Adrenal gland (tissue), 12 donors: ENCODE measurements around the gene PCDH17. TPM values are rescaled to one million over a fixed set of nuclear protein-coding genes. Genes with fewer than 3 reads are reported as not detected.

Experiments used
- DNase-seq, 7 donors: peaks; one replicate each; pipeline ENCODE4 v3.0.0-alpha.2; 2019 to 2020
- H3K27ac ChIP-seq, 5 donors: fragments of 200-600 bp; sonication (generic) in 4 of 5; 1 replicate in 3 of 5; 2 replicates in 2 of 5; pipeline versions ENCODE4 v1.5.1 to v1.8.0; 2016 to 2020; ENCODE audit warnings: mild to moderate bottlenecking in 1 of 5
- H3K27me3 ChIP-seq: fragments of 200-600 bp; 2 replicates; pipeline ENCODE4 v1.8.0; 2021
- H3K36me3 ChIP-seq, 2 donors: fragments of 200-600 bp; replicated peaks in 1 of 2; 1 replicate in 1 of 2; 2 replicates in 1 of 2; pipeline versions ENCODE4 v1.5.1 to v1.8.0; 2018 to 2022
- H3K4me1 ChIP-seq, 2 donors: fragments of 200-600 bp; replicated peaks in 1 of 2; 1 replicate in 1 of 2; 2 replicates in 1 of 2; pipeline versions ENCODE4 v1.5.1 to v1.8.0; 2018 to 2021
- H3K4me3 ChIP-seq, 4 donors: fragments of 200-600 bp; sonication (generic) in 3 of 4; one replicate each; pipeline ENCODE4 v1.5.1; 2016 to 2018
- H3K9me3 ChIP-seq, 3 donors: fragments of 200-600 bp; sonication (generic) in 1 of 3; replicated peaks in 1 of 3; 1 replicate in 2 of 3; 2 replicates in 1 of 3; pipeline versions ENCODE4 v1.5.1 to v1.8.0; 2016 to 2021
- CTCF ChIP-seq, 6 experiments: fragments of 450-650 bp in 4 of 6; fragments of 200-600 bp in 2 of 6; sonication (generic) in 1 of 6; IDR thresholded peaks; 1 replicate in 5 of 6; 2 replicates in 1 of 6; pipeline versions ENCODE4 v1.5.1 to v1.8.0; 2016 to 2021; ENCODE audit warnings: antibody characterized with exemption in 6 of 6, mild to moderate bottlenecking in 2 of 6, moderate library complexity in 1 of 6
- POLR2A ChIP-seq, 2 donors: fragments of 450-650 bp; IDR thresholded peaks; one replicate each; pipeline ENCODE4 v1.6.1; 2017; ENCODE audit warnings: antibody characterized with exemption in 2 of 2, mild to moderate bottlenecking in 2 of 2, moderate library complexity in 1 of 2
- WGBS, 4 donors: extraction: QIAGEN DNeasy Blood & Tissue Kit in 2 of 4; methylation state at CpG; one replicate each; pipeline versions ENCODE4 v1.1.5 to v1.1.7; 2013 to 2017; 5-methylcytosine and 5-hydroxymethylcytosine counted together
- intact Hi-C, 2 donors: fragments of 100-400 bp; cut with DNase I; formaldehyde crosslinking; loops; one replicate each; pipeline versions ENCODE4 v1.14.1 to v1.15.0; 2022 to 2023
- polyA plus RNA-seq, 3 donors: library from polyadenylated mRNA; stranded (reverse); fragments of 200-250 nt in 2 of 3; fragments of 350-450 nt in 1 of 3; fragmentation: Illumina TruSeq in 1 of 3; extraction: RNeasy Lipid Tissue Mini Kit (QIAGEN cat#74804) in 1 of 3; gene quantifications; one replicate each; pipeline ENCODE4 v1.2.3, GENCODE V29; 2013 to 2014
- total RNA-seq, 9 donors: library from RNA; depleted of rRNA in 4 of 9; stranded (reverse); fragments of >200 nt in 4 of 9; fragments of 120-200 nt in 1 of 9; fragmentation: NEBNext Ultra II Directional in 1 of 9; extraction: Animal tissue kit (Norgen Biotek cat#: 25700) in 1 of 9; gene quantifications; one replicate each; pipeline versions ENCODE4 v1.1.0 to v1.2.4, GENCODE V29; 2013 to 2023
- donor health status: healthy with polysubstance abuse.
- donor health status: Bipolar disorder and iron deficiency.
- donor health status: DM: yes; HTN: yes; CAD: no.
- donor health status: DM: no; HTN: no; CAD: no.
- donor health status: DM: no; HTN: no; CAD: no.
- donor health status: DM: yes; HTN: yes; CAD: no.

Gene PCDH17
- total and polyA plus RNA-seq, 12 donors = 0.47 to 12.3 (median 5.3) TPM

GRCh38 chr13:57682128-57682716 is 50.7 kb downstream of the PCDH17 start:
- intact Hi-C loops = no loop called here

GRCh38 chr13:57698851-57699250 is 67.3 kb downstream of the PCDH17 start:
- TF ChIP-seq CTCF (IDR thresholded peaks at IDR 0.05) (no peak), POLR2A (IDR thresholded peaks at IDR 0.05) (no peak)
- DNase-seq = no peak
- intact Hi-C loops = no loop called here
- H3K27me3 ChIP-seq = no peaks in the 10 kb centered on the region
- no peak overlapping the region for H3K27ac ChIP-seq
- no peak overlapping the region for H3K4me3 ChIP-seq
- no peaks in the 10 kb centered on the region for H3K4me1 ChIP-seq
- WGBS, 4 donors = 65 to 76% (median 69%) methylated on average over 4 of the region's 4 CpGs
- no peaks in the 10 kb centered on the region for H3K36me3 ChIP-seq
- no peaks in the 10 kb centered on the region for H3K9me3 ChIP-seq

More at GRCh38 chr13:57682128-57682716, 50.7 kb downstream of the PCDH17 start:
- H3K4me1 ChIP-seq = no peaks in the 10 kb centered on the region
- H3K36me3 ChIP-seq = no peaks in the 10 kb centered on the region
- no peak for DNase-seq
- WGBS, 4 donors = 62 to 74% (median 66%) methylated on average over 4 of the region's 4 CpGs
- no peaks in the 10 kb centered on the region for H3K27me3 ChIP-seq
- H3K9me3 ChIP-seq = no peaks in the 10 kb centered on the region
- no peak overlapping the region for H3K4me3 ChIP-seq
- no peak overlapping the region for H3K27ac ChIP-seq
- TF ChIP-seq POLR2A (IDR thresholded peaks at IDR 0.05) (no peak), CTCF (IDR thresholded peaks at IDR 0.05) (no peak)

DNA sequence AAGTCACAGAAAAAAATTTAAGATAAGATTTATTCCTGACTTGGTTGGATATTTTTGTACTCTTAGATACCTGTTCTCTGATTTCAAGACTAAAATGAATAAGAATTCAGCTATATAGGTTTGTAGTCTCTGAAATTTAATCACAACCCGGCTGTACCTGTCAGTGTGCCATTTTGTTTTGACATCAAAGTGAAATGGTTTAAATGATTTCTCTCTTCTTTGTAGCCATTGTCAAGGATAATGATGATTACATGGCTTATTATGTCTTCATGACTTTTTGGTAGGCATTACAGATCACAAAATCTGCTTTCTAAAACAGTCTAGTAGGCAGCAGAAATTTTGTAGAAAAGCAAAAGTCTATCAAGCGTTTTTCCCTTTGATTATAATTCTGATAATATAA is 72.5 kb downstream of the PCDH17 start:
- TF ChIP-seq CTCF (IDR thresholded peaks at IDR 0.05) = no peak
- TF ChIP-seq POLR2A (IDR thresholded peaks at IDR 0.05) = no peak
- Histone ChIP-seq H3K4me3 (no peak overlapping the region), H3K4me1 (no peaks in the 10 kb centered on the region), H3K27me3 (no peaks in the 10 kb centered on the region), H3K36me3 (no peaks in the 10 kb centered on the region), H3K9me3 (no peaks in the 10 kb centered on the region), H3K27ac (no peak overlapping the region)
- intact Hi-C loops = no loop called here
- DNase-seq = no peak
- 74 to 85% (median 83%) methylated on average over 2 of the region's 2 CpGs for WGBS, 4 donors

DNA sequence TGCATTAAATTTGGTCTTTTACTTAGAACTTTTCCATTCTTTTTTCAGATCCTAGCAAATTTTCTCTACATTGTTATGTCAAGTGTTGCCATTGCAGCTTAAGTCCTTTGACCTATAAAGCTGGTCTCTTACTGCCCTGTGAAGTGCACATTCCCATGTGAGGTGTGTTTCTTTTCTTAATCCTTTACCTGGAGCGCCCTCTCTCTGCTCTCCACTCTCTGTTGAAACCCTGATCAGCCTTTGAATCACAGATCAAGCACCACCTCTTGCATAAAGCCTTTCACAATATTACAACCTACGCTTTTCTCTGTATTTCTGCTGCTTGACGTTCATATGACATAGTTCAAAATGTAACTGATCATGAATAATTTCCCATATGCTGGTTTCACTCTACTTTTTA is 84.8 kb downstream of the PCDH17 start:
- H3K4me1 ChIP-seq = no peaks in the 10 kb centered on the region
- no peak for DNase-seq
- intact Hi-C loops = no loop called here
- TF ChIP-seq POLR2A (IDR thresholded peaks at IDR 0.05) = no peak
- H3K36me3 ChIP-seq = no peaks in the 10 kb centered on the region
- 67 to 80% (median 70%) methylated on average over 3 of the region's 3 CpGs for WGBS, 4 donors
- no peaks in the 10 kb centered on the region for H3K9me3 ChIP-seq
- H3K27me3 ChIP-seq = no peaks in the 10 kb centered on the region
- no peak overlapping the region for H3K4me3 ChIP-seq
- H3K27ac ChIP-seq = no peak overlapping the region
